ENCODE results near the gene DYNLRB1.

DNA sequence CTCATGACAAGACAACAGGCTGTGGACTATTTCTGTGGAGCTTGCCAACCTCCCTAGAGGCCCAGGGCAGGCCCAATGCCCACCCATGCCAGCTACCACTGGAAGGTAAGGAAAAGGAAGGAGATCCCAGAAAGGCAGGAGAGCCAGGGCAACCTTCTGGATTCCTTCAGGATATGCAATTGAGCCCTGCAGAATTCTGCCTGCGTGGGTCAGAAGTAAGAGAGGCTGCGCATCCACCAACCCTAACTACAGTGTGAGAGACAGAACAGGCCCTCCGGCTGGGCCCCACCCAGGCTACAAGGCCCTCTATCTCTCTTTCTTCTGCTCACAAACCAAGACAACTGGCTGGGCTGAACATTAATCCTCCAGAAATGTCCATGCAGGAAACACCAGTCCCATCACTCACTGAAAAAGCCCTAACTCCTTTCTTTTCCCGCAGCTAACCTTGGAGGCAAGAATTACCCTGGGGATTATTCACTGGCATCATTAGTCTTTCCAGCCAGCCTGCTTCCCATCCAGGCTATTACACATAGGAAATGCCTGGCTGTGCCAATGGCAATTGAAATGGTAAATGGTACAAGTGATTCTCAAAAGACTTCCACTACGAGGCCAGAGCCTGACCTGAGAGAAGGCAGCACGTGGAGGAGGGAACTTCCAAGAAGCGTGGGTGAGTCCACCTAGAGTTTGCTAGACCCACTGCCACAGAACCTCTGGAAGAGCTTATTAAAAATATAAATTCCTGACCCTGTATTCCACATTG is 57.5 kb downstream of the DYNLRB1 start:
- TF ChIP-seq EZH2 (IDR thresholded peaks at IDR 0.05; ENCODE audit: low read length, unreplicated experiment), result no peak
- TF ChIP-seq, protein P1, sequence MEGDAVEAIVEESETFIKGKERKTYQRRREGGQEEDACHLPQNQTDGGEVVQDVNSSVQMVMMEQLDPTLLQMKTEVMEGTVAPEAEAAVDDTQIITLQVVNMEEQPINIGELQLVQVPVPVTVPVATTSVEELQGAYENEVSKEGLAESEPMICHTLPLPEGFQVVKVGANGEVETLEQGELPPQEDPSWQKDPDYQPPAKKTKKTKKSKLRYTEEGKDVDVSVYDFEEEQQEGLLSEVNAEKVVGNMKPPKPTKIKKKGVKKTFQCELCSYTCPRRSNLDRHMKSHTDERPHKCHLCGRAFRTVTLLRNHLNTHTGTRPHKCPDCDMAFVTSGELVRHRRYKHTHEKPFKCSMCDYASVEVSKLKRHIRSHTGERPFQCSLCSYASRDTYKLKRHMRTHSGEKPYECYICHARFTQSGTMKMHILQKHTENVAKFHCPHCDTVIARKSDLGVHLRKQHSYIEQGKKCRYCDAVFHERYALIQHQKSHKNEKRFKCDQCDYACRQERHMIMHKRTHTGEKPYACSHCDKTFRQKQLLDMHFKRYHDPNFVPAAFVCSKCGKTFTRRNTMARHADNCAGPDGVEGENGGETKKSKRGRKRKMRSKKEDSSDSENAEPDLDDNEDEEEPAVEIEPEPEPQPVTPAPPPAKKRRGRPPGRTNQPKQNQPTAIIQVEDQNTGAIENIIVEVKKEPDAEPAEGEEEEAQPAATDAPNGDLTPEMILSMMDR (conservative IDR thresholded peaks at IDR 0.05; ENCODE audit: low read depth, low read length), result no peak
- no peak for TF ChIP-seq EZH2phosphoT487 (IDR thresholded peaks at IDR 0.05; ENCODE audit: borderline replicate concordance, low read length)
